Mesodermal cell (in vitro differentiated cells): ENCODE results near the gene LTBP3.

Source experiments
- H3K27ac ChIP-seq: 2 replicates; pipeline ENCODE4 v1.7.0; 2013; ENCODE audit warnings: mild to moderate bottlenecking, low read depth, low read length, moderate library complexity; ENCODE audit not compliant: severe bottlenecking
- H3K36me3 ChIP-seq: 2 replicates; pipeline ENCODE4 v1.7.1; 2013; ENCODE audit warnings: mild to moderate bottlenecking, low read length, moderate library complexity; ENCODE audit not compliant: control insufficient read depth, insufficient read depth
- H3K4me1 ChIP-seq: one replicate; pipeline ENCODE4 v1.7.1; 2013; ENCODE audit warnings: mild to moderate bottlenecking, low read length; ENCODE audit not compliant: insufficient read depth, control insufficient read depth, poor library complexity, severe bottlenecking
- H3K4me3 ChIP-seq: 2 replicates; pipeline ENCODE4 v1.7.0; 2013; ENCODE audit warnings: low read length, control low read depth, mild to moderate bottlenecking; ENCODE audit not compliant: insufficient read depth, poor library complexity, severe bottlenecking; ENCODE audit errors: extremely low read depth
- H3K9me3 ChIP-seq: 2 replicates; pipeline ENCODE4 v1.7.1; 2013; ENCODE audit warnings: mild to moderate bottlenecking, low read length, moderate library complexity; ENCODE audit not compliant: control insufficient read depth
- WGBS, 2 experiments: methylation state at CpG; one replicate each; pipeline ENCODE4 v1.1.5; 2013; ENCODE audit warnings: missing lambda C conversion rate in 2 of 2; ENCODE audit not compliant: insufficient coverage in 2 of 2; 5-methylcytosine and 5-hydroxymethylcytosine counted together

The LTBP3 gene

GRCh38 chr11:65558930-65559509 lies 861 bp upstream of the LTBP3 start:
- Histone ChIP-seq H3K4me1 (peaks cover 53% of the 10 kb centered on the region), H3K9me3 (no peaks in the 10 kb centered on the region), H3K36me3 (no peaks in the 10 kb centered on the region), H3K4me3 (peak overlapping the region; percentile 44), H3K27ac (peak overlapping the region; percentile 67)
- WGBS, 2 experiments: 68 to 69% methylated on average over 9 to 19 of the region's 19 CpGs

GRCh38 chr11:65557280-65558001 lies 718 bp downstream of the LTBP3 start:
- WGBS, 2 experiments: 9 to 18% methylated on average over 25 to 35 of the region's 47 CpGs
- H3K9me3 ChIP-seq: no peaks in the 10 kb centered on the region
- peaks cover 59% of the 10 kb centered on the region for H3K4me1 ChIP-seq
- H3K27ac ChIP-seq: peak overlapping the region; percentile 10
- H3K36me3 ChIP-seq: no peaks in the 10 kb centered on the region
- H3K4me3 ChIP-seq: peak overlapping the region; percentile 44

- Histone ChIP-seq H3K4me3 (peak overlapping the region; percentile 24), H3K27ac (no peak overlapping the region), H3K4me1 (peaks cover 59% of the 10 kb centered on the region), H3K36me3 (no peaks in the 10 kb centered on the region), H3K9me3 (no peaks in the 10 kb centered on the region)
- WGBS, 2 experiments: 88 to 92% methylated on average over 11 of the region's 12 CpGs
These were observed 1.5 kb downstream of the LTBP3 start for GRCh38 chr11:65556470-65557279.

GRCh38 chr11:65555693-65556231 lies 2.4 kb downstream of the LTBP3 start:
- WGBS, 2 experiments: 71 to 90% methylated on average over 3 to 4 of the region's 6 CpGs
- no peaks in the 10 kb centered on the region for H3K36me3 ChIP-seq
- H3K27ac ChIP-seq: no peak overlapping the region
- H3K4me1 ChIP-seq: peaks cover 50% of the 10 kb centered on the region
- no peak overlapping the region for H3K4me3 ChIP-seq
- no peaks in the 10 kb centered on the region for H3K9me3 ChIP-seq

- no peak overlapping the region for H3K4me3 ChIP-seq
- no peak overlapping the region for H3K27ac ChIP-seq
- peaks cover 42% of the 10 kb centered on the region for H3K4me1 ChIP-seq
- no peaks in the 10 kb centered on the region for H3K9me3 ChIP-seq
- H3K36me3 ChIP-seq: no peaks in the 10 kb centered on the region
- WGBS, 2 experiments: 84 to 98% methylated on average over 4 of the region's 4 CpGs
These were observed 3.2 kb downstream of the LTBP3 start for GRCh38 chr11:65554842-65555430.

- Histone ChIP-seq H3K27ac (no peak overlapping the region), H3K36me3 (no peaks in the 10 kb centered on the region), H3K4me3 (no peak overlapping the region), H3K9me3 (no peaks in the 10 kb centered on the region), H3K4me1 (peaks cover 35% of the 10 kb centered on the region)
- 87 to 90% methylated on average over 20 to 22 of the region's 27 CpGs for WGBS, 2 experiments
These were observed 3.9 kb downstream of the LTBP3 start for GRCh38 chr11:65554057-65554818.

- 23 to 37% methylated on average over 29 to 31 of the region's 37 CpGs for WGBS, 2 experiments
- no peak overlapping the region for H3K27ac ChIP-seq
- H3K9me3 ChIP-seq: no peaks in the 10 kb centered on the region
- H3K4me3 ChIP-seq: no peak overlapping the region
- H3K4me1 ChIP-seq: peaks cover 28% of the 10 kb centered on the region
- no peaks in the 10 kb centered on the region for H3K36me3 ChIP-seq
These were observed 4.7 kb downstream of the LTBP3 start for GRCh38 chr11:65553301-65554001.

- no peaks in the 10 kb centered on the region for H3K9me3 ChIP-seq
- 80 to 88% methylated on average over 6 to 9 of the region's 9 CpGs for WGBS, 2 experiments
- peaks cover 26% of the 10 kb centered on the region for H3K4me1 ChIP-seq
These were observed 5.7 kb downstream of the LTBP3 start for GRCh38 chr11:65552388-65552951.

GRCh38 chr11:65551572-65552387 lies 6.4 kb downstream of the LTBP3 start:
- peaks cover 20% of the 10 kb centered on the region for H3K4me1 ChIP-seq
- 65 to 67% methylated on average over 16 to 17 of the region's 17 CpGs for WGBS, 2 experiments
- no peaks in the 10 kb centered on the region for H3K36me3 ChIP-seq
- H3K4me3 ChIP-seq: no peak overlapping the region
- H3K9me3 ChIP-seq: no peaks in the 10 kb centered on the region
- H3K27ac ChIP-seq: no peak overlapping the region

More at GRCh38 chr11:65552388-65552951, 5.7 kb downstream of the LTBP3 start:
- H3K27ac ChIP-seq: no peak overlapping the region
- no peak overlapping the region for H3K4me3 ChIP-seq
- H3K36me3 ChIP-seq: no peaks in the 10 kb centered on the region
